ENCODE results near the gene CTU1. TPM values are rescaled to one million over a fixed set of nuclear protein-coding genes. Genes with fewer than 3 reads are reported as not detected.

Gene CTU1
- total RNA-seq, 1 donor from 2014 or later = 7.4 TPM

- no peak for DNase-seq (ENCODE audit: low spot score, unreplicated experiment)
- Mint-ChIP-seq H3K4me3 (ENCODE audit: low read depth) (no peak overlapping the region), H3K27ac (no peak overlapping the region), H3K36me3 (ENCODE audit: insufficient read depth) (no peaks in the 10 kb centered on the region), H3K9me3 (ENCODE audit: low read depth) (no peaks in the 10 kb centered on the region), H3K27me3 (peaks cover 21% of the 10 kb centered on the region), H3K4me1 (ENCODE audit: low read depth) (peaks cover 12% of the 10 kb centered on the region)
- no peak for TF ChIP-seq CTCF (IDR thresholded peaks at IDR 0.05; ENCODE audit: unreplicated experiment)
Observed at GRCh38 chr19:51090471-51090870, 17.7 kb downstream of the CTU1 start.

- H3K27me3 Mint-ChIP-seq = peaks cover 21% of the 10 kb centered on the region
- H3K27ac Mint-ChIP-seq = no peak overlapping the region
- TF ChIP-seq CTCF (IDR thresholded peaks at IDR 0.05; ENCODE audit: unreplicated experiment) = no peak
- no peak overlapping the region for H3K4me3 Mint-ChIP-seq (ENCODE audit: low read depth)
- H3K36me3 Mint-ChIP-seq (ENCODE audit: insufficient read depth) = no peaks in the 10 kb centered on the region
- H3K4me1 Mint-ChIP-seq (ENCODE audit: low read depth) = peaks cover 12% of the 10 kb centered on the region
- H3K9me3 Mint-ChIP-seq (ENCODE audit: low read depth) = no peaks in the 10 kb centered on the region
- DNase-seq (ENCODE audit: low spot score, unreplicated experiment) = no peak
Observed at GRCh38 chr19:51089786-51090185, 18.4 kb downstream of the CTU1 start.

- DNase-seq (ENCODE audit: low spot score, unreplicated experiment) = no peak
- H3K27ac Mint-ChIP-seq = no peak overlapping the region
- no peak for TF ChIP-seq CTCF (IDR thresholded peaks at IDR 0.05; ENCODE audit: unreplicated experiment)
- peaks cover 35% of the 10 kb centered on the region for H3K27me3 Mint-ChIP-seq
- no peaks in the 10 kb centered on the region for H3K36me3 Mint-ChIP-seq (ENCODE audit: insufficient read depth)
- no peaks in the 10 kb centered on the region for H3K4me1 Mint-ChIP-seq (ENCODE audit: low read depth)
- no peak overlapping the region for H3K4me3 Mint-ChIP-seq (ENCODE audit: low read depth)
- no peaks in the 10 kb centered on the region for H3K9me3 Mint-ChIP-seq (ENCODE audit: low read depth)
Observed at GRCh38 chr19:51086153-51086850, 21.9 kb downstream of the CTU1 start.

GRCh38 chr19:51084505-51084904, 23.7 kb downstream of the CTU1 start:
- Mint-ChIP-seq H3K4me3 (ENCODE audit: low read depth) (no peak overlapping the region), H3K27ac (no peak overlapping the region), H3K9me3 (ENCODE audit: low read depth) (no peaks in the 10 kb centered on the region), H3K4me1 (ENCODE audit: low read depth) (no peaks in the 10 kb centered on the region), H3K27me3 (peaks cover 32% of the 10 kb centered on the region), H3K36me3 (ENCODE audit: insufficient read depth) (no peaks in the 10 kb centered on the region)
- no peak for DNase-seq (ENCODE audit: low spot score, unreplicated experiment)
- TF ChIP-seq CTCF (IDR thresholded peaks at IDR 0.05; ENCODE audit: unreplicated experiment) = no peak

GRCh38 chr19:51083783-51084182, 24.4 kb downstream of the CTU1 start:
- Mint-ChIP-seq H3K9me3 (ENCODE audit: low read depth) (no peaks in the 10 kb centered on the region), H3K27ac (no peak overlapping the region), H3K36me3 (ENCODE audit: insufficient read depth) (no peaks in the 10 kb centered on the region), H3K4me3 (ENCODE audit: low read depth) (no peak overlapping the region), H3K4me1 (ENCODE audit: low read depth) (no peaks in the 10 kb centered on the region), H3K27me3 (peaks cover 27% of the 10 kb centered on the region)
- TF ChIP-seq CTCF (IDR thresholded peaks at IDR 0.05; ENCODE audit: unreplicated experiment) = no peak
- no peak for DNase-seq (ENCODE audit: low spot score, unreplicated experiment)

Measured in progenitor cell of endocrine pancreas (in vitro differentiated cells).